Adrenal gland (tissue), 5 donors: ENCODE data around the gene KCNJ16.

Source experiments
- CTCF ChIP-seq, 6 experiments: fragments of 450-650 bp in 4 of 6; fragments of 200-600 bp in 2 of 6; sonication (generic) in 1 of 6; IDR thresholded peaks; 1 replicate in 5 of 6; 2 replicates in 1 of 6; pipeline versions ENCODE4 v1.5.1 to v1.8.0; 2016 to 2021; ENCODE audit warnings: antibody characterized with exemption in 6 of 6, mild to moderate bottlenecking in 2 of 6, moderate library complexity in 1 of 6
- POLR2A ChIP-seq, 2 donors: fragments of 450-650 bp; IDR thresholded peaks; one replicate each; pipeline ENCODE4 v1.6.1; 2017; ENCODE audit warnings: antibody characterized with exemption in 2 of 2, mild to moderate bottlenecking in 2 of 2, moderate library complexity in 1 of 2
- donor health status: DM: no; HTN: no; CAD: no.

GRCh38 chr17:70081885-70082284, 6.9 kb downstream of the KCNJ16 start:
- no peak for TF ChIP-seq POLR2A (IDR thresholded peaks at IDR 0.05)
- no peak for TF ChIP-seq CTCF (IDR thresholded peaks at IDR 0.05)
